HFF-Myc (cell line): ENCODE results near the gene MXD4.

Experiments used
- DNase-seq: peaks from one replicate; pipeline ENCODE4 v3.0.0-alpha.2; 2011; ENCODE audit warnings: low read depth; ENCODE audit errors: extremely low read depth
- H3K4me3 ChIP-seq: replicated peaks from 2 replicates; pipeline ENCODE4 v1.5.1; 2011; ENCODE audit warnings: low read depth, mild to moderate bottlenecking, control low read depth, low read length
- TF ChIP-seq, protein P1 (sequence below): IDR thresholded peaks from 2 replicates; pipeline ENCODE4 v1.5.1; 2012; ENCODE audit warnings: mild to moderate bottlenecking, low read depth, low read length, control low read depth; ENCODE audit errors: missing control alignments

The MXD4 gene, protein sequence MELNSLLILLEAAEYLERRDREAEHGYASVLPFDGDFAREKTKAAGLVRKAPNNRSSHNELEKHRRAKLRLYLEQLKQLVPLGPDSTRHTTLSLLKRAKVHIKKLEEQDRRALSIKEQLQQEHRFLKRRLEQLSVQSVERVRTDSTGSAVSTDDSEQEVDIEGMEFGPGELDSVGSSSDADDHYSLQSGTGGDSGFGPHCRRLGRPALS

DNA sequence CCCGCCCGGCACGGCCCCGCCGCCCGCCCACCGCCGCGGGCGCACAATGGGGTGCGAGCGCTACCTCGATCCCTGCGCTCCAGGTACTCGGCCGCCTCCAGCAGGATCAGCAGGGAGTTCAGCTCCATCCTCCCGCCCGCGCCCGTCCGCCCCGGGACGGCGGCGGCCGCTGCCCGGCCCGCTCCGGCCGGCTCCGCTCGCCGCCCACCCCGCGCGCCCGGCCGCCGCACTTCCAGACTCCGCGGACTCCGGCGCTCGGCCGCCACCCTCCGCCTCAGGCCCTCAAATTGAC, at the start of gene MXD4:
MXD4 (minus strand) TSS at position 257 of the 292 bp plus-strand sequence; CDS start at position 128, 129 bp downstream.
- DNase-seq, result no peak
- TF ChIP-seq, protein P1, sequence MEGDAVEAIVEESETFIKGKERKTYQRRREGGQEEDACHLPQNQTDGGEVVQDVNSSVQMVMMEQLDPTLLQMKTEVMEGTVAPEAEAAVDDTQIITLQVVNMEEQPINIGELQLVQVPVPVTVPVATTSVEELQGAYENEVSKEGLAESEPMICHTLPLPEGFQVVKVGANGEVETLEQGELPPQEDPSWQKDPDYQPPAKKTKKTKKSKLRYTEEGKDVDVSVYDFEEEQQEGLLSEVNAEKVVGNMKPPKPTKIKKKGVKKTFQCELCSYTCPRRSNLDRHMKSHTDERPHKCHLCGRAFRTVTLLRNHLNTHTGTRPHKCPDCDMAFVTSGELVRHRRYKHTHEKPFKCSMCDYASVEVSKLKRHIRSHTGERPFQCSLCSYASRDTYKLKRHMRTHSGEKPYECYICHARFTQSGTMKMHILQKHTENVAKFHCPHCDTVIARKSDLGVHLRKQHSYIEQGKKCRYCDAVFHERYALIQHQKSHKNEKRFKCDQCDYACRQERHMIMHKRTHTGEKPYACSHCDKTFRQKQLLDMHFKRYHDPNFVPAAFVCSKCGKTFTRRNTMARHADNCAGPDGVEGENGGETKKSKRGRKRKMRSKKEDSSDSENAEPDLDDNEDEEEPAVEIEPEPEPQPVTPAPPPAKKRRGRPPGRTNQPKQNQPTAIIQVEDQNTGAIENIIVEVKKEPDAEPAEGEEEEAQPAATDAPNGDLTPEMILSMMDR, result no peak
- peak within 1 kb of the TSS; percentile 59 for H3K4me3 ChIP-seq

DNA sequence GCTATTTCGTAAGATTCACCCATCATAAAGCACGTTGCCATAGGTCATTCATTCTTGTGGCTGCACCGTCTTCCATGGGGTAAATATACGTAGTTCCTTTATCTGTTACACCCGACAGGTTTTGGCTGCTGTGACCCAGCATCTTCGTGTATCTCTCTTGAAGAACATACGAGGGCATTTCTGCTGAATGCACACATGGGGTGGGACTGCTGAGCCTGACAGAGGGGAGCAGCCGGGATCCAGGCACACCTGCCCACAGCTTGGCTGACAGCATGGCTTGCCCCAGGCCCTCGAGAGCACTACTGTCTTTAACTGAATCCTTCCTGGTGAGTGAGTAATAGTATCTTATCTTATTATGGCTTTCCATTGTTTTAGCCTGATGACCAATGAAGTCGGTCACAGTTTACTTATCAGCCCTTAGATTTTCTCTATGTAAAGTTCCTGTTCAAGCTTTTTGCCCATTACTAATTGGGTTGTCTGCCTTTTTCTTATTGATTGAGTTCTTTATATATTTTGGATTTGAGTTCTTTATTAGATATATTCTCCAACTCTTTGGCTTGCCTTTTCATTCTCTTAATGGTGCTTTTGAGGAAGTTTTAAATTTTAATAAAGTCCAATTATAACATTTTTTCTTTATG, 45.0 kb upstream of the MXD4 start:
- no peak for DNase-seq
- TF ChIP-seq, protein P1, result no peak
- H3K4me3 ChIP-seq, result no peak overlapping the region

DNA sequence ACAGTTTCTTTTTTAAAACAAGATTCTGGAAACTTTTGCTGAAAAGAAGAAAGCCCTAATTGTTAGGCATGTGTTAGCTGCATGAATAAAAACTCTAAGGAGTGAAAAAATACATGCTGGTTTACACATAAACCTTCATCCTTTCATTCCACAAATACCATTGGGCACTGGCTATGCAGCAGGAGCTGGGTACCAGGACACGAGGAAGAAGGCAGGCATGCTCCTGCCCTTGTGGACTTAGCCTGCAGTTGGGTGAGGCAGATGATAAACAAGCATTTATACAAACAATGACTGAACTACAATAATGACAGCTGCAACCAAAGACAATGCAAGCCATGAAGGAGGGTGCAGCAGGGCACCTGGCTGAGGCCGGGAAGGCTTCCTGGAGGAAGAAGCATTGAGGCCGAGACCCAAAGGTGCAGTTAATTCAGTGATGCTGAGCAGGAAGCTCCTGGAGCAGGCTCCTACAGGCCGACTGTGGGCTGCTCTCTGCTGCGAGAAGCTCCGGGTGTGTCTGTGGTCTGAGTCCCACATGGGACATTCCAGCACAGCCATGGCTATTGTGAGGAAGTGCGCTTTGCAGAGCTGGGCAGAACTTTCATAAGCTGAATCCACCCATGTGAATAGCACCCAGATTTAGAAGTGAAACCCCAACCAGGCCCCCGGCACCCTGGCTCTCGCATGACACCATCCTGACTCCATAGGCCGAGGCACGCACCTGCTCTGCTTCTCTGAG, 44.0 kb upstream of the MXD4 start:
- TF ChIP-seq, protein P1, result no peak
- no peak for DNase-seq
- no peak overlapping the region for H3K4me3 ChIP-seq

DNA sequence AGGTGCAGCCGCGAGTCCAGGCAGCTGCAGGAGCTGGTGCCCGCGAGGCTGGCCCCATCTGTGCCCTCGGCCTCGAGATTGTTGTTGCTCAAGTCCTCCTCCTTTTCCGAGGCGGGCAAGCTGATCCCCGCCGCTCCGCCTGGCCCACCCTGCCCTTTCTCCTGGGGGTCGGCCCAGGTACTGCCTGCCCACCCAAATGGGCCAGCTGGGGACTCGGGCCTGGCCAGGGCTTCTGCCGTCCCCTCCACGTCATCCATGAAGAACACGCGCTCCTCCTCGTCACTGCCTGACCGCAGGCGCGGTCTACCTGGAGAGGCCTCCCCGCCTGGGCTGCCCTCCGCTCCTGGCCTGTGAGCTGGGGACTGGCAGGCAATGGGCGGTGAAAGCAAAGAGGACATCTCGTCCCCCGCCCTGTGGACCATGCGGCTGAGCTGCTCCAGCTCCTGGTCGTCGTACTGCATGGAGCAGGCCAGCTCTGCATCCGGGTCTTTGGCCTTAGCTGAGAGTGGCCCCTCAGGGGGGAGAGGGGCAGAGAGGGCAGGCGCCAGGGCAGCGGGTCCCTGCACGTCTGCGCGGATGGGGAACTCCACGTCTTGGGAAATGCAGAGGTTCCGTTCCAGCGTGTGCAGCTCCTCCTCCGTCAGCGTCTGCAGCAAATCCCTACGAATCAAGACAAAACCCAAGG, 43.1 kb upstream of the MXD4 start:
- no peak overlapping the region for H3K4me3 ChIP-seq
- TF ChIP-seq, protein P1, result no peak
- no peak for DNase-seq

DNA sequence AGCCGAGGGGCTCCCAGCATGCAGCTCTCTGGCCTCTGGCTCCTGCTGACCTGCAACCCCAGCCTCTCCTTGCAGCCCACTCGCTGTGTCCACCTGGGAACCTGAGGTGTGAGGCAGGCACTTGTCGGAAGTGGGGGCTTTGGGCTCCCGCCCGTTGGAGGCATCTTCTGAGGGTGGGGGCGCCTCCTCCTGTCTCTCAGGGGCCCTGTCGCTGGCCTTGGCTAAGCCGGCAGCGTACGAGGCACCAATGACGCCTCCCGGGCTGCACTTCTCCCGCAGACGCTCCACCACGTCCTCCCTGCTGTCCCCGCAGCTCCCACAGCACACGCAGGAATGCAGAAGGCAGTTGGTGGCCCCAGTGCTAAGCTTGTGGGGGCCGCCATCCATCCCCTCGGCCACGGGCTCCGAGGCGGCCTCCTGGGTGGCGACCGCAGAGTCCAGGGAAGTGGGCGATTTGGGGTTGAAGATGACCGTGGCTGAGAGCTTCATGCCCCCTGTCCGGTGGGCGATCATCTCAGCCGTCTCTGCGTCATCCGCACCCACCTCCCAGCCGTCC, 42.5 kb upstream of the MXD4 start:
- TF ChIP-seq, protein P1, result no peak
- DNase-seq, result no peak
- no peak overlapping the region for H3K4me3 ChIP-seq

DNA sequence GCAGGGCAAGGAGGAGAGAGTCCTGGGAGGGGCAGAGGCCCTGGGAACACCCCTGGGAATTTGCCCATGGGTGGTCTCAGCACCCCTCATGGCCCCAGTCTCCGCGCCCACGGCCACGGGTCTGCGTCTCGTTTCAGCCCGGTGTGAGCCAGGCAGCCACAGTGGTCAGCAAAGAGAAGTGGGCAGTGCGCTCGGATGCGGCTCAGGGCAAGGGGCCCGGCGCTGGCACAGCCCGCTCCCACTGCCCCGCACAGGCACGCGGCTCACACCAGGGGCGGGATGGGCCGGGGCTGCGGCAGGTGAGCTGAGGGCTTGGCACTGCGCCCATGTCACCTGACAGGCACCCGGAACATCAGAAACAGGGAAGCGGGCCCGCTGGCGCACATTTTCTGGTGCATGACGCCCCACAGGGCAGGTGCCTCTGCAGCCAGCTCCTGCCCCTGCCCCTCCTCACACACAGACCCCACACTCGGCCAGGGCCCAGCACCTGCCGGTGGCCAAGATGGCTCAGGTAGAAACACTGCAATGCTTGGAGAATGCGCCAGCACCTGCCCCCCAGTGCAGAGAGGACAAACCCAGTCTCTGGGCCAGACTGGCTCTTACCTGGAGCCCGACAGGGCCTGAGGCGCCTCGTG, 41.9 kb upstream of the MXD4 start:
- no peak overlapping the region for H3K4me3 ChIP-seq
- TF ChIP-seq, protein P1, result no peak
- no peak for DNase-seq
